Measurements from ENCODE around the gene CHEK2.

Gene CHEK2

DNA sequence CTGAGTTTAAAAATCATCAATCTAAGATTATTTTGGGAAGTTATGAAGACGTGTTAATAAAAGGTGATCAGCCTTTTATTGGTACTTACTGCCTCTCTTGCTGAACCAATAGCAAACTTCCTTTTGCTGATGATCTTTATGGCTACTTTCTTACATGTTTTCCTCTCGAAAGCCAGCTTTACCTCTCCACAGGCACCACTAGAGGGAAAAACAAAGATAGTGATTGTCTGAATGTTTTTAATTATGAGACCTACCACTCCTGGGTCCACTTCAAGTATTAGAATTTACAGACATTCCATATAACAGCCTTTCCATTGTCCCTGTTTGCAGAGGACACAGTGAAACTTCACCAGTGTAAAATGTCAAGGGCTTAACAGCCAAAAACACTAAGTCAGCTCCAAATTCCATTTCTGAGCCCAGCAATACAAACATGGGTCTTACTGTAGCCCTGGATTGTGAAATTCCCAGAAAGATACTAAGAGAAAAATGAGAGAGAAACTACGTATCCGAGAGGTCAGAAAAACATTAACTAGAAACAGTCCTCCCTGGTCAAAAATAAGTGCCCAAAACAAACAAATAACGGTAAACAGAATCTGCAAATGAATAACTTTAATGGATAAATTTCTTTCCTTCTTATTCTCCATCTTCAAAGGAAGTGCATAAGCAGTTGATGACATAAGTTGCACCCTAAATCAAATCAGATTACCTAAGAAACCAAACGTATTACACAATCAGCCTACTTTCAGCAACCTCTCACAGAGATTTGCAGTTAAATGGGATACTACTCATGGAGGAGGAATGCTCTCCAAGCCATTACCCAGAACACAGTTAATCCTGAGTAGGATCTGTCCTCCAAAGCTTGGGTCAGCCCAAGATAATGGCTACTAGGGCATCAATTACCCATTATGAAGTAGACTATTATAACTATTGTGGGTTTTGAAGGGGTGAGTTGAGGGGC lies 29.5 kb downstream of the CHEK2 start:
- Histone ChIP-seq H3K9ac (no peak overlapping the region), H3K36me3 (ENCODE audit: insufficient read depth) (0 out of 2 replicates have a peak, but pooled peaks cover 3% of the 10 kb centered on the region), H3K4me3 (IDR thresholded peaks at IDR 0.05; ENCODE audit: insufficient read depth, low read depth, low read length) (no peak overlapping the region), H3K79me2 (ENCODE audit: insufficient read depth, low read depth) (no peaks in the 10 kb centered on the region), H3K27me3 (ENCODE audit: insufficient read depth, low read depth) (no peaks in the 10 kb centered on the region), H3K27ac (no peak overlapping the region), H3K4me2 (no peak overlapping the region), H3K4me1 (ENCODE audit: low read depth, poor library complexity, severe bottlenecking) (peaks cover 7% of the 10 kb centered on the region), H4K20me1 (ENCODE audit: insufficient read depth) (no peaks in the 10 kb centered on the region), H2AFZ (ENCODE audit: low read depth) (no peak overlapping the region)
- no peak for TF ChIP-seq CTCF (conservative IDR thresholded peaks at IDR 0.05; ENCODE audit: low read depth, low read length)

DNA sequence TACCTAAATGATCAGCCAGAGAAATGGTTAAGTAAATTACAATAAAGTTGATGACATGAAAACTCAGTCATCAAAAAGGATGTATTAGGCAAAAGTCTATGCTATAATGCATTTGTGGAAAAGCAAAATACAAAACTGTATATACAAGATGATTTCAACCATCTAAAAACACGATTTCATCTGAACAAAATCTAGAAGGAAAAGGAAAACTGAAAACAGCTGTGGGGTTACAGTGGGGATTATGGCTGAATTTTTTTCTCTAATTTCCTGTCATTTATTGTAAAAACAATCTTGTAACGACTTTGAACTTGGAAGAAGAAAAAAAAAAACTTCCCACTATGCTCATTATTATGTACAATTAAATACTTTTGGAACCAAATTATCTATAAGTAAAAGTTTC lies 30.3 kb downstream of the CHEK2 start:
- no peaks in the 10 kb centered on the region for H3K79me2 ChIP-seq (ENCODE audit: insufficient read depth, low read depth)
- H3K4me1 ChIP-seq (ENCODE audit: low read depth, poor library complexity, severe bottlenecking): peaks cover 7% of the 10 kb centered on the region
- no peak overlapping the region for H3K4me2 ChIP-seq
- no peak overlapping the region for H3K4me3 ChIP-seq (IDR thresholded peaks at IDR 0.05; ENCODE audit: insufficient read depth, low read depth, low read length)
- H4K20me1 ChIP-seq (ENCODE audit: insufficient read depth): no peaks in the 10 kb centered on the region
- TF ChIP-seq CTCF (conservative IDR thresholded peaks at IDR 0.05; ENCODE audit: low read depth, low read length): no peak
- 0 out of 2 replicates have a peak, but pooled peaks cover 3% of the 10 kb centered on the region for H3K36me3 ChIP-seq (ENCODE audit: insufficient read depth)
- no peaks in the 10 kb centered on the region for H3K27me3 ChIP-seq (ENCODE audit: insufficient read depth, low read depth)
- H3K9ac ChIP-seq: no peak overlapping the region
- H3K27ac ChIP-seq: no peak overlapping the region
- H2AFZ ChIP-seq (ENCODE audit: low read depth): no peak overlapping the region

- no peaks in the 10 kb centered on the region for H3K27me3 ChIP-seq (ENCODE audit: insufficient read depth, low read depth)
- no peak for TF ChIP-seq CTCF (conservative IDR thresholded peaks at IDR 0.05; ENCODE audit: low read depth, low read length)
- H4K20me1 ChIP-seq (ENCODE audit: insufficient read depth): no peaks in the 10 kb centered on the region
- 0 out of 2 replicates have a peak, but pooled peaks cover 3% of the 10 kb centered on the region for H3K36me3 ChIP-seq (ENCODE audit: insufficient read depth)
- no peak overlapping the region for H3K4me2 ChIP-seq
- H3K9ac ChIP-seq: no peak overlapping the region
- no peak overlapping the region for H3K27ac ChIP-seq
- H3K79me2 ChIP-seq (ENCODE audit: insufficient read depth, low read depth): no peaks in the 10 kb centered on the region
- H2AFZ ChIP-seq (ENCODE audit: low read depth): no peak overlapping the region
- H3K4me1 ChIP-seq (ENCODE audit: low read depth, poor library complexity, severe bottlenecking): peaks cover 7% of the 10 kb centered on the region
- H3K4me3 ChIP-seq (IDR thresholded peaks at IDR 0.05; ENCODE audit: insufficient read depth, low read depth, low read length): no peak overlapping the region
These were observed 30.9 kb downstream of the CHEK2 start for GRCh38 chr22:28710576-28711191.

- Histone ChIP-seq H3K27me3 (ENCODE audit: insufficient read depth, low read depth) (no peaks in the 10 kb centered on the region), H3K27ac (no peak overlapping the region), H3K36me3 (ENCODE audit: insufficient read depth) (0 out of 2 replicates have a peak, but pooled peaks cover 3% of the 10 kb centered on the region), H4K20me1 (ENCODE audit: insufficient read depth) (no peaks in the 10 kb centered on the region), H2AFZ (ENCODE audit: low read depth) (no peak overlapping the region), H3K4me3 (IDR thresholded peaks at IDR 0.05; ENCODE audit: insufficient read depth, low read depth, low read length) (no peak overlapping the region), H3K4me1 (ENCODE audit: low read depth, poor library complexity, severe bottlenecking) (peaks cover 7% of the 10 kb centered on the region), H3K4me2 (no peak overlapping the region), H3K9ac (no peak overlapping the region), H3K79me2 (ENCODE audit: insufficient read depth, low read depth) (no peaks in the 10 kb centered on the region)
- no peak for TF ChIP-seq CTCF (conservative IDR thresholded peaks at IDR 0.05; ENCODE audit: low read depth, low read length)
These were observed 31.5 kb downstream of the CHEK2 start for GRCh38 chr22:28710107-28710506.

All from KMS-11 (cell line).